Stimulated activated CD8-positive, alpha-beta memory T cell treated with anti-CD3 and anti-CD28 coated beads, Interleukin-2, amount 100 ng/mL, for 1 hour (primary cell): Measurements from ENCODE around the gene MTA2.
A peak's percentile ranks its signal among the peaks of the same experiment; 100 is the strongest.

Source experiments
- DNase-seq, 2 donors: peaks; one replicate each; pipeline ENCODE4 v3.0.0-alpha.2; 2020; ENCODE audit warnings: low read depth in 2 of 2

MTA2 gene

DNA sequence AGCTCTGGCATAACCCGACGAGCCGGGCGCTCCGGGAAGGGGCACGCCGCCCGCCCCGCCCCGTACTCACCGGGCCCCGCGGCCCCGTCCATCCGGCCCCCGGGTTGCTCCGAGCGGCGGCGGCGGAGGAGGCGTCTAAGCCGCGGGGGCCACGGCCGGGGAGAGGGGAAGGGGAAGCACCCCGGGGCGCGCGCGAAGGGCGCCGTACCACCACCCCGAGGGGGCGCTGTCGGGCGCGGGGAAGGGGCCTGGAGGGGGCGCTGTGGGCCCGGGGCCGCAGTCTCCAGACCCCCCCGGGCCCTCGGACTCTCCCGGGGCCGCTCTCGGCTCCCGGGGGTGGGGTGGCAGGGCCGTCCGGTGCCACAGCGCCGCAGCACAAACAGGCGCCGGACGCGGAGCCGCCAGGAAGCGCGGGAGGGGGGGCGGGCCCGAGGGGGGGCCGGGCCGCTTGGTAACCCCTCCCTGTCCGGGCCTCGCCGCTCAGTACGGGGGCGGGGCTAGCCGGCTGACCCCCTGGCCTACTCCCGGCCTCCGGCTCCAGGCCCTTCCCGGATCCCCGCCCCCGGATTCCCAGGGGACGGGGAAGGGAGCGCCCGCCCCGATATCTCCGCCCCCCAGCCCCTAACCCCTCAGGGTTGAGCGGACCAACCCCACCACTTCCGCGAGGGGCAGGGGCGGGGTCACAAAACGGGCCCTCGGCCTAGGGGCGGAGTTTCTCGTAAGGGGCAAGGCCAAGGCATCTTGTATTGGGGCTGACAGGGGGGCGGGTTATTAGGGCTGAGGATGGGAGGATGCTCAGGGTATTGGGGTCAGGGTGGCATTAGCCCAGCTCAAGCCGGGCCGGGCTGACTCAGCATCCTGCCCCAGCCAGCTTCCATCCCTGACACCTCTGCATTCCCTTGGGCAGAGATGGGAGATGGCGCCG lies 11.0 kb upstream of the MTA2 start, which contains the start of the genes EML3 and ROM1:
EML3 (minus strand) TSS at position 410 of the 925 bp plus-strand sequence; CDS start at position 92, 318 bp downstream.
ROM1 (plus strand) TSS at position 892 of the 925 bp plus-strand sequence; CDS start at position 917, 25 bp downstream.
- DNase-seq = peak; percentile 80 to 81

DNA sequence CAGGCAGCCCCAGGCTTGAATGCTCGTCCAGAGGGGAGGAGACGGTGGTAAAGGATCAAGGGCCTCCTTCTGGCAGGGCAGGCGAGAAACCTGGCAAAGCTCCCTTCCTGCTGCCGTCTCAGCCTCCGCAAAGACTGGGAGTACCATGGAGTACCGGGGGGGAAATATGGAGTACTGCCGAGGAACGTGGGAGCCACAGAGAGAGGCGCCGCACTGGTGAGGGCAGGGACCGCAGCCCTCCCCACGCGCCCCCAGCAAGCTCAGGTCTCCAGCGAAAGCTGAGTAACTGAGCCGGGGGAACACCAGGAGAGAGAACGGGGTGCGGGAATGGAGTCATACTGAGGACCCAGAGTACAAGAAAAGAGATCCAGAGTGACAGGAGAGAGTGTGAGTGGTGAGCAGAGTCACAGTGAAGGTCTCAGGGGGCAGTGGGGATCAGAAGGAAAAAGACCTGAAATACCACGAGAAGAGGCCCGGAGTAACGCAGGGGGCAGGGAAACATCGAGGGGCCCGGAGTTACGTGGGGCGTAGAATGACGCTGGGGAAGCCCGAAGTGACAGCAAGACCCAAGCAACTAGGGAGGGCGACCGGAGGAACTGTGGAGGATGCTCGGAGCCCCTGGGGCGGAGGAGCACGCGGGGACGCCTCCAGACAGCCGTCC lies 10.2 kb upstream of the MTA2 start:
- no peak for DNase-seq

DNA sequence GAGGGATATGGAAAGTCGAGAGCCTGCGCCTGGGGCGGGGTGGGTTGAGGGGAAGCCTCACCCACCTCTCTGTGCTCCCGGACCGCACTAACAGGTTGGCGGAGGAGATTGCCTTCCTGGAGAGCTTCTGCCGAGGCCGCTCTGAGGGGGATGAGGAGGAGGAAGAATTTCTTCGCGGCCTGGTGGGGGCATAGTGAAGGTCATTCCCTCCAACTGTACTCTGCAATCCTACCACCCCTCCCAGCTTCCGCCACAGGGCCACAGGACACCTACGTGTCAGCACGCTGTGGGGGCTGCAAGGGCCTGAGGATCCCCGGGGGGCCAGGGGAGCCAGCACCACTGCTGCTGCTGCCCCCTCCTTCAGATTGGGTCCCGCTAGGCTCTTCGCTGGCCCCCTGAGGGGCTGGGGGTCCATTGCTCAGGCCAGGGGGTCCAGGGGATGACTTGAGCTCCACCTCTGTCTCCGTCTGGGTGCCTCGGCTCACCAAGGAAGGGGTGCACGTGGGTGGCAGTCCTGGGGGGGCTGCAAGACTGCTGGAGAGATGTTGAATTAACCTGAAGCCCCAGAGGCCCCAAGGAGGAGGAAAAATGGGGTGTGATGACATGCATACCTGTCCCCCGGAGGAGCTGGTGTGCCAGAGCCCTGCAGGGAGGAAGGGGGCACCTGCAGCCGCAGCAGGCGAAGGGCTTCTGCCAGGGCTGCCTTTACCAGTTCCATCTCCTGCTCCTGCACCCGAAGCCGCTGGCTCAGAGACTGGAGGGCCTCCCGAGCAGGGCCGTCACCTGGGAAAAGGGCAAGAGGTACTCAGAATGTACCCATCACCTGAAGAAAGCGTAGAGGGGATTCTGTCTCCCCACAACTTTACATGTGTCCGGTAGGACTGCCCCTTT lies 9.4 kb upstream of the MTA2 start:
- no peak for DNase-seq

DNA sequence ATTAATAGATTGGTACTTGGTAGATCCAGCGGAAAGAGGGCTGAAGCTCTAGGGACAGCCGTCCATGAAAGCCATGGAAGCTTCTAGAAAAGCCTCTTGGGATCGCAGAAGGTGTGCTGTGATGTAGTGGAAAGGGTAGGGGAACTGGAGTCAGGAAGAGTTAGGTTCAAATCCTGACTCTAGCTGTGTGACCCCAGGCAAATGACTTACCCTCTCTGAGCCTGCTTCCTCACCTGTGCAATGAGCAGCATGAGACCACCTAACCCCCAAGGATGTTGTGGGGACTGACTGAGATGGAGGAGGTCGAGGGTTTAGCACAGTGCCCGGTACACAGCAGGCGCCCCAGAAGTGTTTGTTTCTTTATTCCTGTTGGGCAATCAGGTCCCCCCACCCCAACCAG lies 8.7 kb upstream of the MTA2 start:
- DNase-seq = no peak

DNA sequence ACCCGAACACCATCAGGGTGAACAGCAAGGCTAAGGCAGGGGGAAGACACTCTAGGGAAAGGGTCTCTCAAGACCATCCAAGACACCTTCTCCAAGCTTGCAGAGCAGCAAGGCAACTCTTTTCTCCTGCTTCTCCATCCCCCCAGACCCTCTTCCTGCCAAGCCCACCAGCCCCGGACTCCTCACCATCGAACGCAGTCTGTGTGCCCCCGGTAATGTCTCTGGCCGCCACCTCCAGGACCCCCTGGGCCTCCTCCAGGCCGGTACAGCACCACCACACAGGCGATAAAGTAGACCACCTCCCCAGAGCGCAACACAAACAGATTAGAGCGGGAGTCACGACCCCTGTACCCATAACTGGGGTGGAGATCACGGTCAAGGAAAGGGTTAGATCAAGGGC lies 7.1 kb upstream of the MTA2 start:
- no peak for DNase-seq

DNA sequence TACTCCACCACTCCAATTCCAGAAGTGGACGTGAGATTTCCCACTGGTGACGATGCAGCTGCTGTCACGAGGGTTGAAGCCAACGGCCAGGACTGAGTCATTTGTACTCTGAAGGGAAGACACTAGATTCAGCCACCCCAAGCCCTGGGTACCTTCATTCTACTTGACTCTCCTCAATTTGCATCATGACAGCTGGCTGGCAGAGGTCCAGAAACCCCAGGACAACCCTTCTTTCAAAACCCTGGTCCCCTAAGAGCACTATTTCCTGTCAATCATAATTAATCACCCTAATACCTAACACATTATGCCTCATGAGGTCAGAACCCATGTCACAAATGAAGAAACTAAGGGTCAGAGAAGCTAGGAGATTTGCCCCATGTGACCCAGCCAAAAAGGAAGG lies 6.0 kb upstream of the MTA2 start:
- no peak for DNase-seq

DNA sequence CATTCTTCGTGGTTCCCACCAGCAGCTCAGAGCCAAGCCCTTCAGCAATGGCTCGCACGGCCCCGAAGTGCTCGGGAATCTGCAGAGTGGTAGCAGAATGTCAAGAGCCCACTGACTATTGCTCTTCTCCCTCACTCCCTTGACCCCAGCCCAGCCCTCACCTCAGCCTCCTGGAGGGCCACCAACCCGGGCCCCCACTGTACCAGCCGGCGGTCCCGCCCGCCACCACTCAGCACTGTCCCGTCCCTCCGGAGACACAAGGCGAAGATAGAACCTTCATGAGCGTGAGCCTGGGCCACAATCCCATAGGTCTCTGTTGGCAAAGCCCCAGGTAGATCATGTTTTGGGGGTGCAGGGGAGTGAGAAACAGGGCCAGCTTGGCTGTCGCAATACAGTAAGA lies 4.2 kb upstream of the MTA2 start:
- DNase-seq = no peak

DNA sequence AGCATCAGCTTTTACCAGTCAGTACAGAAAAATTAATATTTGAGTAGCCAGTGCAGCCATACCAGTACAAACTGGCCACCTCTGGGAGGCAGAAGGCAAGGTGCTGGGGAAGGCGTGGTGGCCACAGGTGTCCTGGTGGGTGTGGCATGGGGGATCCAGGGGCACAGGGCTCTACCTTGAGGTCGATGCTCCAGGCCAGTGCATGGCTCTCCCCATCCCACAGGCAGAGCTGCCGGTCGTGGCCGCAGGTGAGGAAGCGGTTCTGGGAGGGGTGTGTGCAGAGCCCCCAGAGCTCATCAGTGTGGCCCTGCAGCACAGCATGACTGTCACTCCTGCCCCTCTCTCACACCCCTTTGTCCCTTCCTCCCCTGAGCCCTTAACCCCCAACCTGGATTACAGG lies 3.8 kb upstream of the MTA2 start:
- no peak for DNase-seq

DNA sequence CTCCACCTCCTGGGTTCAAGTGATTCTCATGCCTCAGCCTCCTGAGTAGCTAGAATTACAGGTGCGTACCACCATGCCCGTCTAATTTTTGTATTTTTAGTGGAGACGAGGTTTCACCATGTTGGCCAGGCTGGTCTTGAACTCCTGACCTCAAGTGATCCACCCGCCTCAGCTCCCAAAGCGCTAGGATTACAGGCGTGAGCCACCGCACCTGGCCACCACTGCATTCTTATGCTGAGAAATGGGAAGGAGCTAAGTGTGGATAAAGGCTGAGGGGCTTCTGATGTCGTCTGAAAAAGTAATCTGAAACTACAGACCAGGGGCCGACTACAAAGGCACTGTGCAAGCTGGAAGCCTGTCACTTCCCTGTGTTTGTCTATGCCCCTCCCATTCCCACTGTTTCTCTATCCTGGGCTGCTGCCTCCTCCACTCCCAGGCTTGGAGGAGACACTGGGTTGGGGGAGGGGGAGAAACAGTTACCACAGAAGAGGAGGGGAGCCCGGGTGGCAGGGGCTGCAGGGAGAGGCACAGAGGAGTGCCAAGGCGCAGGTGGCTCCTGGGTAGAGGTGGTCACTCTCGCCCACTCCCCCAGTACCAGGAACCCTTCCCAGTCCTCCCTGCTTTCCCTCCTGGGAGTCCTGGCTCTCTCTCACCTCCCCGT lies 2.9 kb upstream of the MTA2 start:
- DNase-seq = no peak

DNA sequence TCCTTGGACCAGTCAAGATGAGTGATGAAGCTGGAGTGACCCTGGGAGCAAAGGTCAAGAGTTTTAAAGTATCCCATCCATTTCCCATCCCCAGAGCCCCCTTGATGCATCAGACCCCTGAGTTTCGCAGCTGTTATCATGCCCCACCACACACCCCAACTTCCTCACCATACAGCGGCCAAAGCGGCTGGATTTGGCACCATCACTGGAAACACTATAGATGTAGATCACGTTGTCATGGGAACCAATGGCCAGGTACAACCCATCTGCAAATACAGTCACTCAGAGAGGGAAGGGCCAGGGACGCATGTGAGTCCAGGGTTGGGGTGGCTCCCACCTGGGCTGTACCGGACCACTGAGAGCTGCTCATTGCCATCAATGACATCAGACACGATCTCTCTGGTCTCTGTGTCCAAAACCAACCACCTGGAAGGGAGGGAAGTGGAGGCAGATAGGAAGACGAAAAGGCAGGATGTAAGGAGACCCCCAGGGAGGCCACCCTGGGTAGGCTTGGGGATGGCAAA lies 2.2 kb upstream of the MTA2 start:
- no peak for DNase-seq

DNA sequence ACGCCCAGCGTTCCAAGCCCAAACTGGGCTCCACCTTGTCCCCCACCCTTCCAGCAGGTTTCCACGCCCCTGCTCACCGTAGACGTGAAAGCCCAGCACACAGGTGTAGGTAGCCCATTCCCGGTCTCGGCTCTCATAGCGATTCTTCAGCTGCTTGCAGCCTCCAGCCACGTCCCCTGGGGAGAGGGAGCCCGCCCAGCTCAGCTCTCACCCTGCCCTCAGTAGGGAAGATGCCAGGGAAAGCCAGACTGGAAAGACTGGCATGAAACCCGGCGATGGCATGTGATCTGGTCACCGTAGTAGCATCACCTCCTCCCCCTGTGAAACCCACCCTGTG lies 1.4 kb upstream of the MTA2 start:
- DNase-seq = no peak

DNA sequence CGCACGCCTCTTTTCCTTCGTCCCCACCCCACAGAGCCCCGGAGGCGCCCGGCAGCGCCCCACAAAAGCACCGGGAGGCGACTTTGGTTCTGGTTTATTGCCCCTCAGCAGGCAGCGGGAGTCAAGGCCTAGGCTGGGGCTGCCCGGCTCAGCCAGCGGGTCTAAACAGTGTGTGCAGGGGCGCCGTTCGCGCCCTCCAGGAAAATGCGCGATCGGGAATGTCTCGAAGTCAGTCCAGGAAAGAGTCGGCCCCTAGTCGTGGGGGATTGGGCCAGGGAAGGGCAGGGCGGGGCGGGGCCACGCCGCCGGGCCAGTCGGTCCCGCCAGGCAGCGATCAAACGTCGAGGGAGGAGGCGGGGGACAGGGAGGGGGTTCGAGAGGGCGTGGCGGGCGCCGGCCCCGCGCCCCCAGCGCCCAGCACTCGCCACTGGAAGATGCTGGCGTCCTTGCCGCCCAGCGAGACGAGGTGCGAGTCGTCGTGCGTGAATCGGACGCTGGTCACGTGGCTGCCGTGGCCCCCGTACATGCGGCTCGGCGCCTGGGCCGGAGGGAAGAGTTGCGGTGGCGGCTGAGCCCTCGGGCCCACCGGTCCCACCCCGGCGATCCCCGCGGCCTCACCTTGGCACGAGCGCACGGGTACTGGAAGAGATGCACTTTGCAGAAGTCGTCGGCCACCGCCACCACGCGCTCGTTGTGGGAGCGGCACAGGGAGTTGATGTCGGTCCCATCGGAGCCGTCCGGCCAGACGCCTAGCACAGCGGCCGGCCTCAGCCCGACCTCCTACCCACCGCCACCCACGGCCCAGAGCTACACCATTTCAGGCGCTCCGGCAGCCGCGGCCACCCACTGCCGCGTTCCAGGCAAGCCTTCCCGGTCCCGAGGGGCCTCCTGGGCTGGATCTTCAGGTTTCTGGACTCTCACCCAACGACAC lies 741 bp upstream of the MTA2 start:
- DNase-seq = no peak

DNA sequence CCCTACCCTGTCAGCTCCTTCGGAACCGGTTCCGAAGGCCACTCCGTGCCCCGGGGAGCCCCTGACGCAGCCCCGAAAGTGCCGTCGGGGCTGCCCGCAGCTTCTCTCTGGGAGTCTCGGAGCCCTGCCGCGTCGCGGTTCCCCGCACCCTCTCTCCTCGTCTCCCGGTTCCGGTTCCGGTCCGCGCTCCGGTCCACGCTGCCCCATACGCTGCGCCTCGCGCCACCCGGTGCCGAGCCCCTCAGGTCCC lies 618 bp downstream of the MTA2 start:
- DNase-seq = no peak

DNA sequence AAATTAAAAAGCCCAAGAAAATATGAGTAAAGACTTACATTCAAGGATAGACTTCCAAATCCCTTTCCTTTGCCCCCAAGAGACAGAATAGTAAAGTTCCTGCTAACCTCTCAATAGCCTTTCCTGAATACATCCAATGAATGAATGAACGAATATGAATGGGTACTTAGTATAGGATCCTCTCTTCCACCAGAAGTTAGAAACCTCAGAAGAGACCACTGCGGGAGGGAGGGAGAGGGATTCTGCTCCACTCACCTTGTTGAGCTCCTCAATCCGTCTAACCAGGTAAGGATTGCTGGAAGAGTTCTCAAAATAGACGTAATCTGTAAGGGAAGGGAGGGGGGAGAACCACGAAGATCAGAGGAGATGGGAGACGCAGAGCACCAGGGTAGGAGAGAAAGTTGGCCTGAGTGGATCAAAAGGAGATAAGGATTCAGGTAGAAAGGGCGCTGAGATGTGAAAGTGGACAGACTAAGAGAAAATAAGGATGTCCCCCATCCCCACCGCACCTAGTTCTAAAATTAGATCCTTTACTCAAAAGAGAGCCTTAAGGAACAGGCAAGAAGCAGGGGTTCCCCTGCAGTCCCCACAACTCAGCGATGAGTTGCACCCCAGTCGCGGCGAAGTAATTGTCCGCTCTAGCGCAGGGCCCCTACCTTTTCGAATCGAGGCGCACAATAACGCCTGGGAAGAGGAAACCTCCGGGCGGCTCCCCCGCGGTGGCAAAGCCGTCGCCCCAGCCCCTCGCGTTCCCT lies 1.1 kb downstream of the MTA2 start:
- no peak for DNase-seq

DNA sequence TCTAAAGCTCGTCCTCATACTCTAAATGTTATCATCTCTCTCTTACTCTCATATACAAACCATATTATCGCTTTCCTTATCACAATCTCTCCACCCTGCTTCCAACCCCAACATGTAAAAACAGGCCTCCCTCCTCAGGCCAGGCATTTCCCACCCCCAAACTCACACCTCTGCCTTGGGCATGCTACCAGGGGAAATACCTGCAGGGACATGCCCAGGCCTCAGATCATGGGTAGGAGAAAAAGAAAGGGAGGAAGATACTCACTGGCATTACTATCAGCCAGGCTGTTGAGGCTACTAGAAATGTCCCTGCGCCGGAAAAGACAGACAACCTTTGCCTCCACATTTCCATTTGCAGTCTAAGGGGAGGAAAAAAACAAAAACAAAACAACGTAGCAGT lies 1.8 kb downstream of the MTA2 start:
- DNase-seq = no peak

DNA sequence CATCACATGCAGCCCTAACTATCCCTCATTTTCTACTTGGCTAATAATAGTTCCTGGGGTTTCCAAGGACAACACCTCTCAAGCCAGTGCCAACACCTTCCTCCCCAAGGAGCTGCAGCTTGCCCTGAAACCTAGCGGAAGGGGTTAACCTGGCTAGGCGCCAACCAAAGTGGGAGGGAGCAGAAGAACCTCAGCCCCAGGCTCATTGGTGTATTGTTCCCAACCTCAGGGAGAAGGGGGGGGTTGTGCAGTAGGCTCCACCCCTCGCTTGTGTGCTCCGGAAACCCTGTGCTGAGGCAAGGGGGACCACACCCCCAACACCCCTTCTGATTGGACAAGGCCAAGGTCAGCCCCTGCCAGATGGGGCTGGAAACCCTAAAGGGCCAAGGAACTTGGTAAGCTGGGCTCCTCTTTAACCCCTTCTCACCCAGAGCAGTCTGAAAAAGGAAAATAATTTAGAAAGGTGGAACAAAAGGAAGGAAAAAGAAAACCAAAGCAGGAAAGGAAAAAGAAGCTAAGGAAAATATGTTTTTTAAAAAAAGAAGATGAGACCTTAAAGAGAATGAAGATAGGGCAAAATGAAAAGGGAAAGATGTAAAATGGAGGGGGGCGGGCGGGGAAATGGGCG lies 2.5 kb downstream of the MTA2 start:
- DNase-seq = peak; percentile 79 to 90

DNA sequence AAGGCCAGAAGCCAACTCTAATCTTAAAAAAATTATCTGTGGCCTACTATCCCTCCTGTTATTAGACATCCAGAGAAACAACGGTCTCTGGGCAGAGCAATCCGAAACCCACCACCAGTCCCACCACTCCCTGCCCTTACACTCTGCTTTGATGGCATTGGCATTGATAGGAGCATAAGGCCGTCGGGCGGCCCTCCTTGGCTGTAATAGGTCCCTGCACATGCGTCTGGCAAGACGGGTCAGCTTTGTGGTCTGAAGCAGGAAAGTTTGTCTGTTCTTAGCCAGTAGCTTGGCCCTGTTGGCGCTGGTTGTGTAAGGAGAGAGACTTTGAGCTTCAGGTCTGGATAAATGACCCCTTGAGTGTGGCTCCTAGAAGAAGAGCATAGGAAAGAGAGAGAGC lies 6.5 kb downstream of the MTA2 start:
- no peak for DNase-seq

DNA sequence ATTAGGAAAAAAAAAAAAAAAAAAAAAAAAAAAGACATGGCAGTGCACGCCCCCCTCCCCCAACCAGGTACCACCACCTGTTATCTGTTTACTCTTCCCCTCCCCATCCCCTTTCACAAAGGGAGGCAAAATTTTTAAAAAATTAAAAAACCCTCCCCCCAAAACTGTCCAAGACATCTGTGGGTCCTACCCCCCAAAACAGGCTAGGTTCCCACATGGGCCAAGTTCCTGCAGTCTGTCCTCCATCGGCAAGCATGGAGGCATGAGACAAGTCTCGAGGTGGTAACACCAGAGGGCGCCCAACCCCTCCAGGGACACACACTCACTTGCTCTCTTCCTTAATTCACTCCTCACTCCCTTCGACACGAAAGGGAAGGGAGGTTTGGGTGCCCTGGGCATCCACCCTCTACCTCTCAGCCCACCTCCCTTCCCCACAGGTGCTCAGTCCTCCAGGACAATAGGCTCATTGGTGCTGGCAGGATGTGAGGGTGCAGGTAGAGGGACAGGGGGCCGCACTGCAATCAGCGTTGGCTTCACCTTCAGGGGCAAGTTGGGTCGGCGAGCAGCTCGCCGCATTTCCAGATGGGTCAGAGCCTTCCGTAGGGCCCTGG lies 8.1 kb downstream of the MTA2 start:
- peak in 1 of 2 donors; percentile 59 for DNase-seq

DNA sequence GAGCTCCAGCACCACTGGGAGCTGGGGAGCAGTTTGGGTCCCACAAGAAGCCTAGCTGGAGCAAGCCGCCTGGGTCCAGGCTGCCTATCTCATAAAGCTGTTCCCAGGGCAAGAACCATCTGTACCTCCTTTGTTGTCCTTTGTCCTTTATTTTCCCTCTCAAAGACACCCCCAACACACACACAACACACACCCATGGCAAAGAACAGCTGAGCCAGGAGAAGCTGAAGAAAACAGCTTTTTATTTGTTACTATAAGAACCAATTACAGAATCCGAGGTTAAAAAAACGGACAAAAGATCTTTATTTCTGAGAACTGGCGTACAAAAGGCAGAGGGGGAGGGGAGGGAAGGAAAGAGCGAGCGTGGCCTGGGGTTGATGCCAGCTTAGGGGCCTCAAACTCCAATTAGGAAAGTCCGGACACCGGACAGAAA lies 8.7 kb downstream of the MTA2 start:
- no peak for DNase-seq
